HG03097 (cell line): ENCODE results near the gene GSTM5.
"Not testable (repeated sequence)": the region's sequence is repeated elsewhere in the genome, so short reads cannot be mapped to it uniquely, and the experiment has no call there.

Experiments used
- ATAC-seq: cut with Tn5 transposase; IDR thresholded peaks from one replicate; pipeline ENCODE4 v1.9.1; 2021; ENCODE audit not compliant: unreplicated experiment, low FRiP score

The GSTM5 gene

DNA sequence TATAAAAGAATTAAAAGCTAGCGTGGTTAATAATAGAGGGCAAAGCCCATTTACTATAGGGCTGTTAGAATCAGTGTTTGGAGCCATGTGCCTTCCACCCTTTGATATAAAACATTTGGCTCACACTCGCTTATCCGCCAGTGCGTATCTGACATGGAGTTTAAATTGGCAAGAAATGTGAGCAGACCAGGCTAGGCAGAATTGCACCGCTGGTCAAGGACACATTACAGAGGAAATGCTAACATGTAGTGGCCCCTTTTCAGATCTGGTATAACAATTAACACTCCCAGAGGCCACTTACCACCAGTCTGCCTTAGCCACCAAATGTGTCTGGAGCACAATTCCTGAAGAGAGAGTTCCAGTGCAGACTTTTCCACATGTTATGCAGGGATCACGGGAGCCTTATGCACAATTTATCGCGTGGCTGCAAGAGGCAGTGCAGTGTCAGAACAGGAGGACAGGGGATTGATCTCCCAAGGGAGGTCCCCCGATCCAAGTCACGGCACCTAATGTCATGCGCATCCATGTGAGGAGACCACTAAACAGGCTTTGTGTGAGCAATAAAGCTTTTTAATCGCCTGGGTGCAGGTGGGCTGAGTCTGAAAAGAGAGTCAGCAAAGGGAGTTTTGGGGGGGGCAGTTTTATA, 14.8 kb downstream of the GSTM5 start:
- ATAC-seq = no peak

DNA sequence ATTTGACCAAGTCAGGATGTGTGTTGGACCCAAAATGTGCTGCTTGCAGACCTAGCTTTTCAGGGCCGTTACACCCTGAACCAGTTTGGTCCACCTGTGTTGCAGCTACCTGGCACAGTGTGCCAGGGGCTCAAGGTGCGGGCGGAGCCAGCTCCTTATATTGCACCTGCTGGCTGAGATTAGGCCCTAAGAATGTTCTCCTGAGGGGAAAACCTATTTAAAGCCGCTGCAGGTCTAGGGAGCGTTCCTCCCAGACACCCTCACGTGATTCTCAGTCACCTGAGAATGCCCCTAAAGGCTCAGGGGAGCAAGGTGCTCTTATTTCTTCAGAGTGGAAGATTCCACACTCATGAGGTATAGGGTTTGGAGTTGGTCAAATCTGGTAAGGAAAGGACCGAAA, 16.8 kb downstream of the GSTM5 start:
- ATAC-seq = no peak

DNA sequence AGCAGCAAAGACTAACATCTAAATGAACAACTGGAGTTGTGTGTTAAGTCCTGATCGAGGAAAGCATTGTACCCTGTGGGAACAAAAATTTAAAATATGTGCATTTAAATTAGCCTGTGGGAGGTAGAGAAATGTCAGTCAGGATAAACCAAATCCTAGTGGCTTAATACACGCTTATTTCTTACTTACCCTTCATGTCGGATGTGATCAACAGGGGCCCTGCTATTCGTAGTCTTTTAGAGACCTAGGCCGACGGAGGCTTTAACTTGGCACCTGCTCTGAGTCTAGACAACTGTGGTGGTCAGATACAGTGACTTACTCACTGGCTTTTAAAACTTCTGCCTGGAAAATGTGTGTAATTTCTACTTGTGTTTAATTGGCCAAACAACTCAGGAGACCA, 18.6 kb downstream of the GSTM5 start:
- no peak for ATAC-seq

DNA sequence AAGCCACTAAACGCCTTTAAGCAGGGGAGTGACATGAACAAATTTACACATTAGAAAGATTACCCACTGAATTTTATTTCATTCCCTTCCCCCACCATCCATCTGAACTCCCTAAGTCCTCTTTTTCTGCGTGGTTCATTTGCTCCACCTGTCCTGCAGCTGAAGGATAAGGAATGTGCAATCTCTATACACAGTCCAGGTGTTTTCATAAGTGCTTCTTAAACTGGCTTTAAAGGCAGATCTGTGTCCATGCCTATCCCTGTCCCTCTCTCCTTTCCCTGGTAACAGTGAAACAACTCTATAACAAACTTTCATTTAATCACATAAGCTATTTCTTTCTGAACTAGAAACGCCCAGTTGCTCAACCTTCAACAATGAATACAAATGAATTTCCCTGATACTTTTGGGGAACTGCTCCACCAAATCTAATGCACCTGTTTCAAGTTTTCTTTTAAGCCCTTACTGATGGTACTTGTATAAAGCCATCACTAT, 20.4 kb downstream of the GSTM5 start:
- ATAC-seq = no peak

DNA sequence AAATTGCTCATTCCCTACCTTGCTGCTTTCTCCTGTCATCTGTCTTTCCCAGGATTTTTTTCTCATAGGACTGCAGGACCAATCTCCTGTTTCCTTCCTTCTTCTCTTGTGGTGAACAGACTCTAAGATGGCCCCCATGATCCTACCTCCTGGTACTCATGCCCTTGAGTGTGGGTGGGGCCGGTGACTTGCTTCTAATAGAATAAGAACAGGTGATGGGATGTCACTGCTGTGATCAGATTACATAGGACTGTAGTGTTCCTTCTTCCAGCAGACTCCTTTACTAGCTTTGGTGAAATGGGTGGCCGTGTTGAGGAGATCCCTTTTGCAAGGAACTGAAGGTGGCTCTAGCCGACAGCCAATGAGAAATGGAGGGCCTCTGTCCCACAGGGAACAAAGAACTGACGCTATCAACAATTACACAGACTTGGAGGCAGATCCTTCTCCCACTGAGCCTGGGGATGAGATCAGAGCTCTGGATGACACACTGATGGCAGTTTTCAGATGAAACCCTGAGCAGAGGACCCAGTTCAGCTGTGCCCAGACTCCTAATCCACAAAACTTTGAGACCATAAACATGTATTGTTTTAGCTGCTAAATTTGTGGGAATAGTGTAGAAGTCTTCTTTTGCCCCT, 21.3 kb downstream of the GSTM5 start:
- no peak for ATAC-seq

DNA sequence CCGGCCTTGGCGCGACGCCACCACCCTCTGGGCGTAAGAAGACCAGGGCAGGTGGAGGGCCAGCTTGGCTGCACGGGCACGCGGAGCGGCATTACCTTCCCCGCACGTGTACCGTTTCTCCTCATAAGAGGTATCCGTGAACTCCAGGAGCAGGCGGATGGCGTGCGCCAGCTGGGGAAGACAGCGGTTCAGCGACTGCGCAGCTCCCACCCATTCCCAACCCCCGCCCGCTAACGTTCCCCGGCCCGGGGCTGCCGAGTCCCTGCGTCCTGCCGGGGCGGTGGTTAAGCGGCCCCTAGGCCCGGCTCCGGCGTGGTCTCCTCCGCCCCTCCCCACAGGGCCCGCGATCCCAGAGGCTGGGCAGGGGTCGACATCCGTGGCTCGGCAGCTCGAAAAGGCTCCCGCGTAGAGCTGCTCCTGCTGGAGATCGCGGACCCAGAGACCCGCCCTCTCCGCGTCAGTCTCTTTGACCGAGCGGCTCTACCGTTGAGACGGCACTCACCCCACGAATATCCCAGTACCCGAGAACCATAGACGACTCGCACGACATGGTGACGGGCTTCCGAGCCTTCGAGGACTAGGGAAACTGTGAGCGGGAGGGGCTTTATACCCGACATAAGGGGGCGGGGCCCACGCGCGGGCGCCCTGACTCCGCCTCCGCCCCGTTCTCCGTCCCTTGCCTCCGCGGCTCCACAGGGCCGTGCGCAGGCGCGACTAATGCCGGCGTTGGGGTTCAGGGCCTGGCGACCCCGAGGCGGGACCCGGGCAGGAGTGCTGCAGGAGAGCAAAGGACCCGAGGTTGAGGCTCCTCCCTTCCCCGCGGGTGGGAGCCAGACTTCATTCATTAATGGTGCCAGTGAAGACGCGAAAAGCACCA, 27.9 kb downstream of the GSTM5 start:
- ATAC-seq = no peak

DNA sequence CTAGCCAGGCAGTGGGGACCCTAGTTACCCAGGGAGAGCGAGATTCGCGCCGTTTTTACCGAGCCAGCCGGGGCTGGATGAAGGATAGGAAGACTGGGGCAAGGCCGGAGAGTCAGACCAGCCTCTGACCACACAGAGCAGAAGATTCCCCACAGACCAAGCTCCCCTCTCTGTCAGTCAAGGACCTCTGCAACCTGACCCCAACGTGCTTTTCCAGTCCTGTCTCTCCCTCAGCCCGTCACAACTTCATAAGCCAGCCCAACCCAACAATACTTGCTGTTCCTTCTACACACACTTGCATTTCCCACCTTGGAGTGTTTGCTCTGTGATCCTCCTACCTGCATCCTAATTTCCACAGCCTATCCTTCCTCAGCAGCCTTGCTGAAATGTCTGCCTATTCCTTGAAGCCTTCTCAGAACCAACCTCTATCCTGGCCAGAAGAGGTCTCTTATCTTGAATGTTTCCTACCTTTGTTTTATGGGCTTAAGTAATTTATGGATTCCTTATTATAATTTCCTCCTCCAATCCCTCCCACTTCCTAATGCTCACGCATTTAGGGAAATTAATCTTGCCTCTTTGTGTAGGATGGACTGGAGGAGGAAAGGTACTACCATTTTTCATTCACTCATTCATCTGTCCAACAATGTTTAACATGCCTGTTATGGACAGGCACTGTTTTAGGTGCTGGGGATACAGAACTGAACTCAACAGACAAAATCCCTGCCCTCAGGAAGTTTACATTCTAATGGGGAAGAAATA, 28.7 kb downstream of the GSTM5 start, which contains the start of gene GSTM3:
TSS of gene GSTM3 (minus strand) at position 424 of the 759 bp plus-strand sequence. CDS start 751 bp downstream, outside the sequence.
- no peak for ATAC-seq

DNA sequence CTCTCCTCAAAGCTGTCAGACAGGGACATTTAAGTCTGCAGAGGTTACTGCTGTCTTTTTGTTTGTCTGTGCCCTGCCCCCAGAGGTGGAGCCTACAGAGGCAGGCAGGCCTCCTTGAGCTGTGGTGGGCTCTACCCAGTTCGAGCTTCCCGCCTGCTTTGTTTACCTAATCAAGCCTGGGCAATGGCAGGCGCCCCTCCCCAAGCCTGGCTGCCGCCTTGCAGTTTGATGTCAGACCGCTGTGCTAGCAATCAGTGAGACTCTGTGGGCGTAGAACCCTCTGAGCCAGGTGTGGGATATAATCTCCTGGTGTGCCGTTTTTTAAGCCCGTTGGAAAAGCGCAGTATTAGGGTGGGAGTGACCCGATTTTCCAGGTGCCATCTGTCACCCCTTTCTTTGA, 36.3 kb downstream of the GSTM5 start:
- ATAC-seq = not testable (repeated sequence)

DNA sequence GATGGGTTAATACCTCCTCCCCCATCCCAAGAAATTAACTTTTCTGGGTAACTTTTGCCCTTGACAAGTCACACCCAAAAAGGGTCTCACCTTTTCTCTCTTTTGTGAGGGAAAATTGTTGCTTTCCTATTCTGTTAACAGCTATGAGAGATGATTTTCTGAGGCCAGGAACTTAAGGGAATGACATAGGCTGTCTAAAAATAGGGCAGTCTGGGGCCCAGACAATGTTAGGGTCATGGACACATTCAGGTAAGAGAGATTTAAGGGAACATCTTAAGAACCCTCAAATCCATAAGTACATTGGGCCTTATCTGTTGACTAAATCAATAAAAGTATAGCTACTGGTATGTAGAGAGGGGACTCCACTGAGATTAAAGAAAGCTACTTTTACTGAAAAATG, 37.2 kb downstream of the GSTM5 start:
- no peak for ATAC-seq

DNA sequence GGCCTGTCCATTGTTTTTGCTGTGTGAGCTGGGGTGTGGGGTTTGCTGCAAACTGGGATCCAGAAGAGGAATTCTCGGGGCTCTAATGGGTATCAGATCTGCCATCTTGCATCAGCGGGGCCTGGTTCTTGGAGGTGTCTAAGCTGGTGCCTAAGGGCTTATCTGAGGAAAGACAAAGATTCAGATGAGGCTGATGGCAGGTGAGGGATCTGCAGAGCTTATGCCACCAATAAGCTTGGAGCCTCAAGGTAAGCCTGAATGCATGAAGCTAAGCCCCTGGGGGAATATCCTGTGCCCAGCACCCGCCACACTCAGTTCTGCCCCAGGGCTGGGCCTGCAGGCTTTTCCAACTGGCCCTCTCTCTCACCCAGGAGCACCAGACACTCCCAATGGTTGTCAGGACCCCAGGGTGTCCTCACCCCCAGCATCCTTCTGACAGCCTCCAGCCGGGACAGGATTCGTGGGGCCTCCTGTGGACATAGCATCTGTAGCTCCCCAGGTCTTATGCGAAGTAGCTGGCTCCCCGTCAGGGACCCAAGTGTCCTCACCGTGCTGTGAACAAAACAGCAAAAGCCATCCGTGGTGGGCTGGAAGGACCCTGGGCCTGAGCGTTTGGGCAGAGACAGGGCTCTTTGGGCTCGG, 38.3 kb downstream of the GSTM5 start:
- no peak for ATAC-seq

DNA sequence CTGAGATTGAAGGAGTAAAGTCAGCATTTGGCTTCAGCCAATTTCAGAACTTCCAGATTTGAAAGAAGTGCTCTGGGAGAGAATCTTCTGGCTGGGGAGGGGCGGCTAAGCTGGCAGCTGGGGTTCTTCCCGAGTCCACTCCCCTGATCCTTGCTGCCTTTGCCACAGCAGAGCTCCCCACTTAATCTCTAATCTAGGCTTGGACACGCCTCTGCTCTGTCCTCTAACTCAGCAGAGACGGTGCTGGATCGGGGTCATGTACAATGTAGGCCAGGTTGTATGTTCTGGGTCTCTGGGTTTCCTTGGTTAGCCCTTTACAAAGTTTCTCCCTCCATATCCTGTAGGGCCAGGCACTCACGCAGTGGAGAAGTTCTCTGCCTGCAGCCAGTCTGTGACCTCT, 38.9 kb downstream of the GSTM5 start:
- no peak for ATAC-seq

DNA sequence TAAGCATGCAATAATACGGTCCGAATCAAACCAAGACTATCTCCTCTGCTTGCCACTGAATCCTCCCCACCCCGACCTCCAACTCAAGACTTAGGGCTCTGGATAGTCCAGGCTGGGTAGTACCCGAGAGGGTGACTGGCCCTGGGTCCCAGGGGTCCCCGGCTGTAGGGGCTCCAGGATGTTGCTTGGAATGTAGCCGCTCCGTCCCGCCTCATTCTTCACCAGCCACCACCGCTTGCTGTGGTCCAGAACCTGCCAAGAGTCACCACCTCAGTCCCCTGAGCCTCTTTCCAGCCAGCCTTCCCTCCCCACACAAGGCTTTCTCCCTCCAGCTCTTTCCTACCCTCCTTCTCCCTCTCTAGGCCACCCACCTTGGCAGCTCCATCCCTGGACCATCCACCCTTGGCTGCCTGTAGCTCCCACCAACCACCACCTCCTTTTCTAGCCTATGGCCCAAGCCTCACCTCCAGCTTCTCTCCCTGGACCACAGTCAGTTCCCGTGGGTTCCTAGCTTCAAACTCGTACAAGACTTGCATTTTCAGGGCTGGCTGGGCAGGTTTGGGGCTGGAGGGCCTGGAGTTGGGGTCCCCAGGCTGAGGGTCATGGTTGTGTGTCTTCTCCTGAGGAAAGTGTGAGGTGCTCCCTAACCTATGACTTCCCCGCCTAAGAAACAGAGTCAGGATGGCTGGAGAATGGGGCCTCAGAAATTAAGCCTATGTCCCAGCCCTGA, 39.6 kb downstream of the GSTM5 start:
- ATAC-seq = no peak

DNA sequence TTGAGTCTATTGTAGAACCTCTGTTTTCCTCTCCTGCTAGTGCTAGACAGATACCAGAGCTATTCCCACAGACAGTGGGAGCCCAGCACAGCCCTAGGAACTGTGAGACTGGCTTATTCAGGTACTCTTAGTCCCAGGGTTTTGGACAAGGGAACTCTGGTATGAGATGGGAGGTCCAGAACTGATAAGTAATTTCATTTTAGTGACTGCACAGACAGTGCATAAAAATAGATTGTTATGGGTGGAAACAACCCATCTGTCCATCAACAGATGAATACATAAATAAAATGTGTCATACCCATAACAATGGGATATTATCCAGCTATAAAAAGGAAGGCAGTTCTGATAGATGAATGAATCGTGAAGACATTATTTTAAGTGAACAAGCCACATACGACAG, 42.7 kb downstream of the GSTM5 start:
- ATAC-seq = no peak

DNA sequence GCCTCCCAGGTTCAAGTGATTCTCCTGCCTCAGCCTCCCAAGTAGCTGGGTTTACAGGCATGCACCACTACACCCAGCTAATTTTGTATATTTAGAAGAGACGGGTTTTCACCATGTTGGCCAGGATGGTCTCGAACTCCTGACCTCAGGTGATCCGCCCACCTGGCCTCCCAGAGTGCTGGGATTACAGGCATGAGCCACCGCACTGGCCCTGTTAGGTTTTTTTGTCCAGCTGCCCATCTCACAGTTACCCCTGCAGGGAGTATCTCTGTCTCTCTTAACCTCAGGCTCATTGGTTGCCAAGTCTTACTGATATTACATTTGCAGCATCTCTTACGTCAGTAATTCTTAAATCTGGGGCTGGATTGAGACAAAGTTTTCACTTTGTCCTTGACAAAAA, 44.3 kb downstream of the GSTM5 start:
- ATAC-seq = not testable (repeated sequence)

DNA sequence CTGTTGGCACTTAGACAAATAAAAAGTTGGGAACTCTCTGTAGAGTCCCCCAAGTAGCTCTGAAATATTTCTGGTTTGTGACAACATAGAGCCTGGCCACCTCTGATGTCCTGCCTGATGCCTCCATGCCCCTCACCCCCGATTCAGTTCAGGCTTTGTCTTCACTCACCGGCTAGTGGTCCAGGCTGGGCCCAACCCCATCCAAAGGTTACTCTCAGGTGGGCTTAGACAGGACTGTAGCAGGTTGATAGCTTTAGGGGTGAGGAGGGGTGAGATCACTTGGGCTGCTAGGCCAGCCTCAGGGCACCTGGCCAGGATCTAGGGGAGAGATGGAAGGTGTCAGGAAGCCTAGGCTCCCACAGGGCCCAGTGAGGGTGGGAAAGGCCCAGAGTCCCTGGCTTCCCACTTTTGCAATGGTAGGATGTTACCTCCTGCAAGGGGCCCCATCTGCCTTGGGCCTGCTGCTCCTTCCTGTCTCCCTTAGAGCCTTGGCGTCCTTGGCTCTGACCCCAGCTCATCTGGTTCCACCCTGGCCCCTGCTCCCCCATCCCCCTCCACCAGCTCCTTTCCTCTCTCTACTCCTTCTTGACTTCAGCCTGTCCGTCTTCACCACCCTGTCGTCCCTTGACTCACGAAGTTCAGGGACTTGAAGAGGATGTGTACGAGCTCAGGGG, 44.9 kb downstream of the GSTM5 start:
- no peak for ATAC-seq

DNA sequence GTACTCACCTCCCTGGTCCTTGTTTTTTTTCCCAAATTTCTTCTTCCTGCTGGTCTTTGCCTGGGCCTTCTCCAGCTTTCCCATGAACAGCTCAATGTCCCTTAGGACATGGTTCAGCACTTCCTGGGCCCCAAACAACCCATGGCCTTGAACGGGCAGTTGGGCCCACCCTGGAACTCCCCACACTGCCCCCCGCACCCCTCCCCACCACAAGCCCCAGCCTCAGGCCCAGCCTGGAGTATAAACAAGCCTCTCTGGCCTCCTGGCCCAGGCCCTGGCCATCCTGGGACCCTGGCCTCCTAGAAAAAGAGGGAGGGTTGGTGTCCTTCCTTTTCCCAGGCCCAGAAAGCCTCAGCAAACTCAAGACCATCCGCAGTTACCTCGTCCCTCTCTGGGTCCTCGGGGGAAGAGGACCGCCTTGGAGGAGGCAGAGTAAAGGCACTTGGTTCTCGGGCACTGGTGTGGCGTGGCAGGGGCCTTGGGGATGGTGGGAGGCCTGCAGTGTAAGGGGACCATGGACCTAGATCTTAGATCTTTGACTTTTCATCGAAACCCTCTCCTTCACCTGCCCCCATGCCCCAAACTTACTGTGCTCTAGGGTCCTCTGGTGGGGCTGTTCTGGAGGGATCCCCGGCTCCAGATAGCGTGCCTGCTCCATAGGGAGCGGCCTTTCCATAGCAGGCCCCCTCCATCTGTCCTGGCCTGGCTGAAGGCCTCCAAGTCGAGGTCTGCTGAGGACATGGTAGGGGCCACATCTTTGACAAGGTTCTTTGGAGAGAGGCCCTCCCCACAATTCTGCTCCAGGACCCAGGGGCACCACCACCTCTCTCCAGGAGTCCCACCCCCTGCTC, 46.1 kb downstream of the GSTM5 start:
- no peak for ATAC-seq

DNA sequence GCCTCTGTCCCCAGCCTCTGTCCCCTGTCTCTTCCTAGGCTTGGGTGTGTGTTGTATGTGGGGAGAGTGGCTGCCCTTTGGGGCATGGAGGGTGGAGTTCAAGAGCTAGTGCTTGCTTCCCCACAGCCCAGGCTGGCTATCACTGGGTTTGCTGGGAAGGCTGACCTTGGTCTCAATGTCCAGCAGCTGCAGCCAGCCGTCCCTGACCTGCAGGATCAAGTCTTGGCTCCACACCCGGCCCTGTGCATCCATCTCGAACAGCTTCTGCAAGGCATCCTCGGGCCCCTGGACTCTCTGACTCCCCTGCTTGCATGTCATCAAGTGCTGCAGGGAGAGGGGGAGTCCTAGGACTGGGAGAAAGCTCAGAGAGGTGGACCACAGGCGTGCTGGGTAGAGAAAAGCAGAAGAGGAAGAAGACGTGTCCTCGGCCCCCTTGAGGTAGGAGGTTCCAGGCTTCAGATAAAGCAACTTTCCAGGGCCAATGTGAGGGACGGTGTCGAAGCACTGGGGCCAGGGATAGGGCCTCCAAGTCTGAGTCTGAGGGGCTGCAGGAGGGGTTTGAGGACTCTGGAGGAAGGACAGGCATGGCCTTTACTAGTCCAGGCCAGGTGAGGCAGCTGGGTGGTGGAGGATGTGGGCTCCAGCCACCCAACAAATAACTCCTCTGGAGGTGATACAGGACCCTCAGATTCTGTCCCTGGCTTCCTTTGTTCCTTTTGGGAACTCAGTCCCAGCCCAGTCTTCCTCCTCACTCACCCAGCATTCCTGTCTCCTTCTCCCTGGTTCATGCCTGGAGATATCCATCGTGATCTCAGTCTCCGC, 47.7 kb downstream of the GSTM5 start:
- no peak for ATAC-seq
